AG09319 (cell line): ENCODE measurements around the gene CCDC88A.

ENCODE experiments used
- DNase-seq: peaks from one replicate; pipeline ENCODE4 v3.0.0-alpha.2; 2010; ENCODE audit warnings: low read depth; ENCODE audit errors: extremely low read depth
- TF ChIP-seq, protein P1 (sequence below): IDR thresholded peaks from 2 replicates; pipeline ENCODE4 v1.5.1; 2011; ENCODE audit warnings: low read depth, mild to moderate bottlenecking, inconsistent platforms, low read length, moderate library complexity

CCDC88A gene

DNA sequence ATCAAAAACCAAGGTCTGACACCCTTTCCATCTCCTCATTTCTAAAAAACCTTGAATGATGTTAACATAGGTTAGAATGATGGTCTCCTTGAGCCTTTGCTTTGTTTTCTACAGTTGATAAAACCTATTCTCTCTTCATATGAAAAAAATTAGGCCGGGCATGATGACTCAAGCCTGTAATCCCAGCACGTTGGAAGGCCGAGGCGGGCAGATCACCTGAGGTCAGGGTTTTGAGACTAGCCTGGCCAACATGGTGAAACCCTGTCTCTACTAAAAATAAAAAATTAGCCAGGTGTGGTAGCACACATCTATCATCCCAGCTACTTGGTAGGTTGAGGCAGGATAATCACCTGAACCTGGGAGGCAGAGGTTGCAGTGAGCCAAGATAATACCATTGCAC lies 49.4 kb downstream of the CCDC88A start:
- TF ChIP-seq, protein P1, sequence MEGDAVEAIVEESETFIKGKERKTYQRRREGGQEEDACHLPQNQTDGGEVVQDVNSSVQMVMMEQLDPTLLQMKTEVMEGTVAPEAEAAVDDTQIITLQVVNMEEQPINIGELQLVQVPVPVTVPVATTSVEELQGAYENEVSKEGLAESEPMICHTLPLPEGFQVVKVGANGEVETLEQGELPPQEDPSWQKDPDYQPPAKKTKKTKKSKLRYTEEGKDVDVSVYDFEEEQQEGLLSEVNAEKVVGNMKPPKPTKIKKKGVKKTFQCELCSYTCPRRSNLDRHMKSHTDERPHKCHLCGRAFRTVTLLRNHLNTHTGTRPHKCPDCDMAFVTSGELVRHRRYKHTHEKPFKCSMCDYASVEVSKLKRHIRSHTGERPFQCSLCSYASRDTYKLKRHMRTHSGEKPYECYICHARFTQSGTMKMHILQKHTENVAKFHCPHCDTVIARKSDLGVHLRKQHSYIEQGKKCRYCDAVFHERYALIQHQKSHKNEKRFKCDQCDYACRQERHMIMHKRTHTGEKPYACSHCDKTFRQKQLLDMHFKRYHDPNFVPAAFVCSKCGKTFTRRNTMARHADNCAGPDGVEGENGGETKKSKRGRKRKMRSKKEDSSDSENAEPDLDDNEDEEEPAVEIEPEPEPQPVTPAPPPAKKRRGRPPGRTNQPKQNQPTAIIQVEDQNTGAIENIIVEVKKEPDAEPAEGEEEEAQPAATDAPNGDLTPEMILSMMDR: no peak
- no peak for DNase-seq

- TF ChIP-seq, protein P1: no peak
- no peak for DNase-seq
Measured at GRCh38 chr2:55365303-55365702, 54.4 kb downstream of the CCDC88A start.

GRCh38 chr2:55364189-55365055 lies 55.2 kb downstream of the CCDC88A start:
- TF ChIP-seq, protein P1: no peak
- peak; percentile 87 for DNase-seq

GRCh38 chr2:55363636-55364035 lies 56.0 kb downstream of the CCDC88A start:
- TF ChIP-seq, protein P1: no peak
- no peak for DNase-seq

GRCh38 chr2:55361465-55362189 lies 58.0 kb downstream of the CCDC88A start:
- TF ChIP-seq, protein P1: no peak
- no peak for DNase-seq

GRCh38 chr2:55358451-55358850 lies 61.2 kb downstream of the CCDC88A start:
- DNase-seq: no peak
- TF ChIP-seq, protein P1: no peak

DNA sequence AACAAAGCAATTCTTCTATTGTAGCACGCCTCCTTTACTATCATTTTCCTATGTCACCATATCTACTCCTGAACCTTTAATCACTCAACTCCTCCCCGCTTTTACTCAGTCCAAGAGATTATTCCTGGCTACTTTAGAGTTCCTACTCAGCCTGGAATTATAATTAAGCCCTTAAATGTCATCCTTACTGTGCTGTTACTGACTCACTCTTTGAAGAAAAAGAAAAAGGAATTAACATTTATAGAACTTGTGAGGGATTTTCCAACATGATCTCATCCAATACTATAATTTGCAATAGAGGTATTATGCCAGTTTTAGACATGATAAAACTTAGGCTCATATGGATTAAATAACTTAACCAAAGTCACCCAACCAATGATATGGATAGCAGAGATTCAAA lies 61.7 kb downstream of the CCDC88A start:
- TF ChIP-seq, protein P1: no peak
- DNase-seq: no peak
